Fibroblast of lung (primary cell): ENCODE data around the gene PRELP. TPM values are rescaled to one million over a fixed set of nuclear protein-coding genes. Genes with fewer than 3 reads are reported as not detected.
"Not testable (repeated sequence)": the region's sequence is repeated elsewhere in the genome, so short reads cannot be mapped to it uniquely, and the experiment has no call there.

Source experiments
- DNase-seq, 2 donors: peaks; one replicate each; pipeline versions ENCODE4 v3.0.0 to v3.0.0-alpha.2; 2010; ENCODE audit warnings: low read depth in 2 of 2
- H2AFZ ChIP-seq: 2 replicates; pipeline ENCODE4 v1.5.1; 2012; ENCODE audit warnings: low read length, control low read depth, inconsistent platforms
- H3K27ac ChIP-seq: 2 replicates; pipeline ENCODE4 v1.5.1; 2011; ENCODE audit warnings: low read length, control low read depth; ENCODE audit not compliant: insufficient read depth
- H3K27me3 ChIP-seq: 2 replicates; pipeline ENCODE4 v1.5.1; 2011; ENCODE audit warnings: mild to moderate bottlenecking, low read length; ENCODE audit not compliant: control insufficient read depth, insufficient read depth
- H3K36me3 ChIP-seq: 2 replicates; pipeline ENCODE4 v1.5.1; 2011; ENCODE audit warnings: low read length; ENCODE audit not compliant: control insufficient read depth, insufficient read depth
- H3K4me1 ChIP-seq: 2 replicates; pipeline ENCODE4 v1.5.1; 2011; ENCODE audit warnings: low read length; ENCODE audit not compliant: control insufficient read depth, insufficient read depth; ENCODE audit errors: extremely low read depth
- H3K4me2 ChIP-seq: 2 replicates; pipeline ENCODE4 v1.5.1; 2011; ENCODE audit warnings: low read length, control low read depth; ENCODE audit not compliant: insufficient read depth; ENCODE audit errors: extremely low read depth
- H3K4me3 ChIP-seq, 4 experiments: fragments of 200-600 bp in 1 of 4; sonication (generic) in 1 of 4; replicated peaks in 1 of 4; 2 replicates each; pipeline ENCODE4 v1.5.1; 2011 to 2016; ENCODE audit warnings: low read length in 4 of 4, low read depth in 3 of 4, mild to moderate bottlenecking in 3 of 4, control low read depth in 2 of 4, inconsistent platforms in 1 of 4, mixed read lengths in 1 of 4; ENCODE audit not compliant: insufficient read depth in 1 of 4; ENCODE audit errors: control extremely low read depth in 1 of 4
- H3K79me2 ChIP-seq: 2 replicates; pipeline ENCODE4 v1.5.1; 2012; ENCODE audit warnings: mild to moderate bottlenecking, low read length, inconsistent platforms; ENCODE audit not compliant: control insufficient read depth, insufficient read depth
- H3K9ac ChIP-seq: 2 replicates; pipeline ENCODE4 v1.5.1; 2011; ENCODE audit warnings: mild to moderate bottlenecking, low read length, control low read depth; ENCODE audit not compliant: insufficient read depth
- H3K9me3 ChIP-seq: 2 replicates; pipeline ENCODE4 v1.5.1; 2012; ENCODE audit warnings: low read depth, low read length; ENCODE audit not compliant: control insufficient read depth, insufficient read depth
- H4K20me1 ChIP-seq: 2 replicates; pipeline ENCODE4 v1.5.1; 2011; ENCODE audit warnings: low read length; ENCODE audit not compliant: control insufficient read depth, insufficient read depth; ENCODE audit errors: extremely low read depth
- CTCF ChIP-seq, 2 donors: IDR thresholded peaks in 1 of 2; conservative IDR thresholded peaks in 1 of 2; 1 replicate in 1 of 2; 2 replicates in 1 of 2; pipeline ENCODE4 v1.5.1; 2011 to 2012; ENCODE audit warnings: low read length in 2 of 2, control low read depth in 1 of 2, inconsistent platforms in 1 of 2, low read depth in 1 of 2, mild to moderate bottlenecking in 1 of 2
- EZH2 ChIP-seq: IDR thresholded peaks from 2 replicates; pipeline ENCODE4 v1.5.1; 2012; ENCODE audit warnings: low read length, control low read depth, mild to moderate bottlenecking; ENCODE audit errors: missing control alignments
- polyA plus RNA-seq, 2 donors: library from polyadenylated mRNA; depleted of rRNA in 1 of 2; stranded (reverse) in 1 of 2; unstranded in 1 of 2; fragments of >200 nt; gene quantifications; 2 replicates each; pipeline ENCODE4 v1.2.1, GENCODE V29; 2011 to 2012; ENCODE audit warnings: missing spikeins in 1 of 2
- total RNA-seq: library from RNA; depleted of rRNA; stranded (reverse); fragments of >200 nt; gene quantifications from 2 replicates; pipeline ENCODE4 v1.2.1, GENCODE V29; 2014

Gene PRELP
- total and polyA plus RNA-seq, 2 donors (not counting 1 experiment from before 2014, with no cell fraction given), result 4.5 to 13.9 TPM

- Histone ChIP-seq H3K27me3 (no peaks in the 10 kb centered on the region), H3K4me3 (no peak overlapping the region), H2AFZ (no peak overlapping the region), H3K79me2 (no peaks in the 10 kb centered on the region), H4K20me1 (no peaks in the 10 kb centered on the region), H3K9me3 (no peaks in the 10 kb centered on the region), H3K36me3 (no peaks in the 10 kb centered on the region), H3K4me2 (no peak overlapping the region), H3K9ac (no peak overlapping the region), H3K27ac (no peak overlapping the region), H3K4me1 (peaks cover 39% of the 10 kb centered on the region)
- no peak for DNase-seq
- no peak for TF ChIP-seq CTCF (conservative IDR thresholded peaks at IDR 0.05 in 1 of 2, IDR thresholded peaks at IDR 0.05 in 1 of 2; ENCODE audit: low read depth in 1 of 2, low read length in 2 of 2)
- TF ChIP-seq EZH2, result no peak
These were observed 41.3 kb downstream of the PRELP start for GRCh38 chr1:203516906-203517305.

- Histone ChIP-seq H3K27ac (no peak overlapping the region), H3K36me3 (no peaks in the 10 kb centered on the region), H3K79me2 (no peaks in the 10 kb centered on the region), H3K4me2 (no peak overlapping the region), H3K9ac (no peak overlapping the region), H3K27me3 (no peaks in the 10 kb centered on the region), H2AFZ (no peak overlapping the region), H3K4me3 (no peak overlapping the region), H3K9me3 (no peaks in the 10 kb centered on the region), H3K4me1 (peaks cover 32% of the 10 kb centered on the region), H4K20me1 (no peaks in the 10 kb centered on the region)
- DNase-seq, result no peak
- no peak for TF ChIP-seq EZH2
- TF ChIP-seq CTCF (conservative IDR thresholded peaks at IDR 0.05 in 1 of 2, IDR thresholded peaks at IDR 0.05 in 1 of 2; ENCODE audit: low read depth in 1 of 2, low read length in 2 of 2), result no peak
These were observed 42.0 kb downstream of the PRELP start for GRCh38 chr1:203517426-203518110.

DNA sequence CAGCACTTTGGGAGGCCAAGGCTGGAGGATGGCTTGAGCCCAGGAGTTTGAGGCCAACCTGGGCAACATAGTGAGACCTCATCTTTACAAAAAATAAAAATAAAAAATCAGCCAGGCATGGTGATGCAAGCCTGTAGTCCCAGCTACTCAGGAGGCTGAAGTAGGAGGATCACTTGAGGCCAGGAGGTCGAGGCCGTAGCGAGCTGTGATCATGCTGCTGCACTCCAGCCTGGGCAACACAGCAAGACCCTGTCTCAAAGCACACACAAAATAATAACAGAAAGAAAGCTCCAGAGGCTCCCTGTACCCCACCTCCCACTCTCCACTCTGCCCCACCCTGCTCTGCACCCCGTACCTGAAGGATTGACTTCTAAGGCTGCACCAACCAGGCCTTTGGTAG is 42.5 kb downstream of the PRELP start:
- not testable (repeated sequence) for H3K9me3 ChIP-seq

More for the DNA sequence above, 42.5 kb downstream of the PRELP start:
- H3K79me2 ChIP-seq, H3K27ac ChIP-seq, H4K20me1 ChIP-seq, H3K4me2 ChIP-seq, H3K4me3 ChIP-seq, H2AFZ ChIP-seq, H3K27me3 ChIP-seq, H3K9ac ChIP-seq, H3K36me3 ChIP-seq, DNase-seq: not testable (repeated sequence)
- H3K4me1 ChIP-seq, result peaks cover 29% of the 10 kb centered on the region
